ENCODE measurements around the gene CASD1.

Gene CASD1

GRCh38 chr7:94532676-94533075 lies 23.1 kb downstream of the CASD1 start:
- TF ChIP-seq, protein P1, sequence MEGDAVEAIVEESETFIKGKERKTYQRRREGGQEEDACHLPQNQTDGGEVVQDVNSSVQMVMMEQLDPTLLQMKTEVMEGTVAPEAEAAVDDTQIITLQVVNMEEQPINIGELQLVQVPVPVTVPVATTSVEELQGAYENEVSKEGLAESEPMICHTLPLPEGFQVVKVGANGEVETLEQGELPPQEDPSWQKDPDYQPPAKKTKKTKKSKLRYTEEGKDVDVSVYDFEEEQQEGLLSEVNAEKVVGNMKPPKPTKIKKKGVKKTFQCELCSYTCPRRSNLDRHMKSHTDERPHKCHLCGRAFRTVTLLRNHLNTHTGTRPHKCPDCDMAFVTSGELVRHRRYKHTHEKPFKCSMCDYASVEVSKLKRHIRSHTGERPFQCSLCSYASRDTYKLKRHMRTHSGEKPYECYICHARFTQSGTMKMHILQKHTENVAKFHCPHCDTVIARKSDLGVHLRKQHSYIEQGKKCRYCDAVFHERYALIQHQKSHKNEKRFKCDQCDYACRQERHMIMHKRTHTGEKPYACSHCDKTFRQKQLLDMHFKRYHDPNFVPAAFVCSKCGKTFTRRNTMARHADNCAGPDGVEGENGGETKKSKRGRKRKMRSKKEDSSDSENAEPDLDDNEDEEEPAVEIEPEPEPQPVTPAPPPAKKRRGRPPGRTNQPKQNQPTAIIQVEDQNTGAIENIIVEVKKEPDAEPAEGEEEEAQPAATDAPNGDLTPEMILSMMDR (IDR thresholded peaks at IDR 0.05; ENCODE audit: extremely low read depth, missing control alignments), result no peak
- DNase-seq (ENCODE audit: low spot score), result no peak

GRCh38 chr7:94540428-94540827 lies 30.8 kb downstream of the CASD1 start:
- TF ChIP-seq, protein P1 (IDR thresholded peaks at IDR 0.05; ENCODE audit: extremely low read depth, missing control alignments), result no peak
- no peak for DNase-seq (ENCODE audit: low spot score)

DNA sequence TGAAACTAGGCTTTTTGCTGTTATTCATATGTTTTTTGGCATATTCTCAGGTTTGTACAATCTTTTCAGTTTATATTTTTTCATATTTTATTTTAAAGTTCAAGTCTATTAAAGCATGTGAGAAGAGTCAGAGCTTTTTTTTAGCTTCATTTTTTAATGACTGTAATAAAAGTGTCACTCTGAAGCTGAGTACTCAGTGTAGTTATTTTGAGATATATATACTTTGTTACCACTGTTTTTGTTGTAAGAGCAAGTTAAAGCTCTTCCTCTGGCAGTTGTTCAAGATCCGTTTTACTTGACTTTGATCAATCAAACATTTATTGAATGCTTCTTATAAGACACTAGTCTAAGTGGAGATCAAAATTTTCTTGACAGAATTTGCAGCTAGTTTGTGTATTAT lies 37.5 kb downstream of the CASD1 start:
- TF ChIP-seq, protein P1 (IDR thresholded peaks at IDR 0.05; ENCODE audit: extremely low read depth, missing control alignments), result no peak
- no peak for DNase-seq (ENCODE audit: low spot score)

DNA sequence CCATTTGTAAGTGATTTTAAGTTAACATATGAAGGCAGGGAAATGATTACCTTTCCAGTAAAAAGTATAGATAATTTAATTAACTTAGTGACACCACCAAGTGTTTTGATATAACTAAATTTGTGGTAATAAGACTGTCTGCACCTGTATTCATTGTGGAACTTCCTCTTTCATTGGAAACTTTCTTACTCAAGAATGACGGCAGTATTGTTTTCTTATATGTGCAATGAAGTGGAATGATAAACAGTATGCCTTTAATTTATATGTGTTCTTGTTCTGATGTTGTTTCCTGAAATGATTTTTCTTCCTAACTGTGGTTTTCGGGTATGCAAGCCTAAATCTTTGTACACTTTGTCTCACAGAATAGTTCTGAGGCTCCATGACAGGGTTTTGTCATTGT lies 46.4 kb downstream of the CASD1 start:
- DNase-seq (ENCODE audit: low spot score), result peak; percentile 4
- TF ChIP-seq, protein P1 (IDR thresholded peaks at IDR 0.05; ENCODE audit: extremely low read depth, missing control alignments), result no peak

DNA sequence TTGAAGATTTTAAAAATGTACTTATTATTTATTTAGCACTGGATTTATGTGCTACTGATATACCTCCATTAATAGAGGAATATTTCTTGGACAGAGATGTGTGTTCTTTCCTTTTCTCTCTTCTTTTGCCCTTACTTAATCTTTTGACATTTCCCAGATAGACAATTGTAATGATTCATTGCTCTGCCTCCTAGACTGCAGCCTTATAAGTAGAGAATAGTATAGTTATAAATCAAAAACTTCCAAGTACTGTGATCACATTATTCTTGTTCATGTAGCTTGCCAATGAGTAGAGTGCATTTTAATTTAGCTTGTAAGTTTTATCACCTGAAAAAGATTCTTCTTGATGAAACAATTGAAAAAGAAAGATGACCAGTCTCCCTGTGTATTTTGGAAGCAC lies 47.6 kb downstream of the CASD1 start:
- DNase-seq (ENCODE audit: low spot score), result no peak
- TF ChIP-seq, protein P1 (IDR thresholded peaks at IDR 0.05; ENCODE audit: extremely low read depth, missing control alignments), result no peak

- no peak for DNase-seq (ENCODE audit: low spot score)
- TF ChIP-seq, protein P1 (IDR thresholded peaks at IDR 0.05; ENCODE audit: extremely low read depth, missing control alignments), result no peak
These were observed 50.4 kb downstream of the CASD1 start for GRCh38 chr7:94559972-94560371.

DNA sequence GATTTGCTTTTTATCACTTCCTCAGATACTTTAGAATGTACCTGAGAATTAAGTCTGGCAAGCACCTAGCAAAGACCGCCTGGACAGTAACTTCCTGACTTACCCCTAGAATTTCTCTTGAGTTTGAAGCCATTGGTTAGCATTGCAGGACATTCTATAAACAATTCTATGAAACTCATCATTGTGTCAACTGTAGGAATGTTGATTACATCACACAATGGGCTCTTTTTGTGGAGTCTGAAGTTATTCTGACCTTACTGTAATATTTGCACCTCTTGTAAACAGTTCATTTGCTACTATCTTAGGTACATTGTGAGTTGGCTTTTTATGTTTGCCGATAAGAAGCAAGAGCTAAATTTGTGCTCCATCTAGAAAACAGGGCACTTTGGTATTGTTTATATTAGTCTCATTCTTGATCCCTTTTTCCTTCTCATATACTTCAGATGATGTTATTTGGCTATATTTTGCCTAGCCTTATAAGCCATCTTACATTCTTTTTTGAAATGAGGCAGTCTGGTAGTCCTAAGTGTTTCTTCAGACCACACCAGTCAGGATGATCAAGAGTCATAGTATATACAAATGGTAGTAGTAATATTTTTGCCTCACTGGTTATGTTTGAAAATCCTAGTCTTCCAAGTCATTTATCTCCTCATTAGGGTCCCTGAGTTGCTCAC lies 52.4 kb downstream of the CASD1 start:
- DNase-seq (ENCODE audit: low spot score), result no peak
- TF ChIP-seq, protein P1 (IDR thresholded peaks at IDR 0.05; ENCODE audit: extremely low read depth, missing control alignments), result no peak
